ENCODE data around the gene IRAK2. TPM values are rescaled to one million over a fixed set of nuclear protein-coding genes. Genes with fewer than 3 reads are reported as not detected.

Gene IRAK2
- total RNA-seq, 1 donor from 2014 or later, result 0.20 TPM

- Mint-ChIP-seq H3K27ac (ENCODE audit: unreplicated experiment) (no peak overlapping the region), H3K9me3 (ENCODE audit: unreplicated experiment) (no peaks in the 10 kb centered on the region), H3K4me1 (ENCODE audit: low read depth, unreplicated experiment) (no peaks in the 10 kb centered on the region), H3K4me3 (ENCODE audit: unreplicated experiment) (no peak overlapping the region), H3K27me3 (ENCODE audit: unreplicated experiment) (peaks cover 2% of the 10 kb centered on the region), H3K36me3 (ENCODE audit: unreplicated experiment) (no peaks in the 10 kb centered on the region)
- TF ChIP-seq CTCF (IDR thresholded peaks at IDR 0.05; ENCODE audit: partially characterized antibody, unreplicated experiment), result no peak
- no peak for DNase-seq
Measured at GRCh38 chr3:10184250-10184649, 19.5 kb downstream of the IRAK2 start.

GRCh38 chr3:10185804-10186762 is 21.4 kb downstream of the IRAK2 start:
- Mint-ChIP-seq H3K4me3 (ENCODE audit: unreplicated experiment) (no peak overlapping the region), H3K36me3 (ENCODE audit: unreplicated experiment) (no peaks in the 10 kb centered on the region), H3K27me3 (ENCODE audit: unreplicated experiment) (peaks cover 2% of the 10 kb centered on the region), H3K27ac (ENCODE audit: unreplicated experiment) (no peak overlapping the region), H3K9me3 (ENCODE audit: unreplicated experiment) (no peaks in the 10 kb centered on the region), H3K4me1 (ENCODE audit: low read depth, unreplicated experiment) (no peaks in the 10 kb centered on the region)
- no peak for DNase-seq
- TF ChIP-seq CTCF (IDR thresholded peaks at IDR 0.05; ENCODE audit: partially characterized antibody, unreplicated experiment), result no peak

GRCh38 chr3:10187290-10187876 is 22.7 kb downstream of the IRAK2 start:
- H3K27me3 Mint-ChIP-seq (ENCODE audit: unreplicated experiment), result peaks cover 4% of the 10 kb centered on the region
- no peak for TF ChIP-seq CTCF (IDR thresholded peaks at IDR 0.05; ENCODE audit: partially characterized antibody, unreplicated experiment)
- no peaks in the 10 kb centered on the region for H3K36me3 Mint-ChIP-seq (ENCODE audit: unreplicated experiment)
- no peak overlapping the region for H3K4me3 Mint-ChIP-seq (ENCODE audit: unreplicated experiment)
- H3K9me3 Mint-ChIP-seq (ENCODE audit: unreplicated experiment), result peaks cover 4% of the 10 kb centered on the region
- no peaks in the 10 kb centered on the region for H3K4me1 Mint-ChIP-seq (ENCODE audit: low read depth, unreplicated experiment)
- no peak for DNase-seq
- no peak overlapping the region for H3K27ac Mint-ChIP-seq (ENCODE audit: unreplicated experiment)

- no peak overlapping the region for H3K27ac Mint-ChIP-seq (ENCODE audit: unreplicated experiment)
- H3K4me3 Mint-ChIP-seq (ENCODE audit: unreplicated experiment), result no peak overlapping the region
- H3K36me3 Mint-ChIP-seq (ENCODE audit: unreplicated experiment), result no peaks in the 10 kb centered on the region
- peaks cover 4% of the 10 kb centered on the region for H3K27me3 Mint-ChIP-seq (ENCODE audit: unreplicated experiment)
- peaks cover 4% of the 10 kb centered on the region for H3K9me3 Mint-ChIP-seq (ENCODE audit: unreplicated experiment)
- H3K4me1 Mint-ChIP-seq (ENCODE audit: low read depth, unreplicated experiment), result no peaks in the 10 kb centered on the region
- no peak for DNase-seq
- TF ChIP-seq CTCF (IDR thresholded peaks at IDR 0.05; ENCODE audit: partially characterized antibody, unreplicated experiment), result no peak
Measured at GRCh38 chr3:10187944-10188343, 23.2 kb downstream of the IRAK2 start.

All from glutamatergic neuron (in vitro differentiated cells).